Neural cell (in vitro differentiated cells): ENCODE measurements around the gene NPNT. TPM values are rescaled to one million over a fixed set of nuclear protein-coding genes. Genes with fewer than 3 reads are reported as not detected.

ENCODE experiments used
- H2AFZ ChIP-seq: fragments of 200-600, 300-800 bp; sonication (generic), shearing (Covaris generic); 2 replicates; pipeline ENCODE4 v1.6.0; 2014; ENCODE audit warnings: low read depth, mild to moderate bottlenecking, antibody characterized with exemption, low read length, moderate library complexity
- H3F3A ChIP-seq: fragments of 200-600 bp; shearing (Covaris generic); 2 replicates; pipeline ENCODE4 v1.6.1; 2016; ENCODE audit warnings: mild to moderate bottlenecking, moderate library complexity, mixed read lengths, antibody characterized with exemption, low read length; ENCODE audit not compliant: insufficient read depth, poor library complexity, severe bottlenecking
- H3K27ac ChIP-seq: fragments of 200-600, 300-800 bp; sonication (generic), shearing (Covaris generic); 2 replicates; pipeline ENCODE4 v1.5.1; 2014; ENCODE audit warnings: mild to moderate bottlenecking, low read length, moderate library complexity
- H3K27me3 ChIP-seq: fragments of 300-800, 200-600 bp; sonication (generic), shearing (Covaris generic); 2 replicates; pipeline ENCODE4 v1.6.0; 2014; ENCODE audit warnings: mild to moderate bottlenecking, low read depth, low read length, moderate library complexity; ENCODE audit not compliant: insufficient read depth
- H3K36me3 ChIP-seq: fragments of 300-800, 200-600 bp; sonication (generic), shearing (Covaris generic); 2 replicates; pipeline ENCODE4 v1.5.1; 2014; ENCODE audit warnings: mild to moderate bottlenecking, antibody characterized with exemption, low read length, moderate library complexity; ENCODE audit not compliant: insufficient read depth
- H3K4me2 ChIP-seq: fragments of 300-800, 200-600 bp; sonication (generic), shearing (Covaris generic); 2 replicates; pipeline ENCODE4 v1.6.0; 2014; ENCODE audit warnings: mild to moderate bottlenecking, low read length
- H3K4me3 ChIP-seq: fragments of 300-800, 200-600 bp; sonication (generic), shearing (Covaris generic); 2 replicates; pipeline ENCODE4 v1.5.1; 2014; ENCODE audit warnings: mild to moderate bottlenecking, low read length, moderate library complexity
- H3K79me2 ChIP-seq: fragments of 200-600 bp; shearing (Covaris generic); replicated peaks from 2 replicates; pipeline ENCODE4 v1.6.0; 2014; ENCODE audit warnings: mild to moderate bottlenecking, low read length, moderate library complexity; ENCODE audit not compliant: insufficient read depth
- H3K9ac ChIP-seq: fragments of 300-800, 200-600 bp; sonication (generic), shearing (Covaris generic); 2 replicates; pipeline ENCODE4 v1.6.1; 2016; ENCODE audit warnings: mild to moderate bottlenecking, low read length, mixed read lengths
- H3K9me2 ChIP-seq: fragments of 200-600 bp; shearing (Covaris generic); 2 replicates; pipeline ENCODE4 v1.6.1; 2016; ENCODE audit warnings: mild to moderate bottlenecking, low read length, mixed read lengths; ENCODE audit not compliant: insufficient read depth
- H3K9me3 ChIP-seq: fragments of 200-600, 300-800 bp; sonication (generic), shearing (Covaris generic); 2 replicates; pipeline ENCODE4 v1.6.1; 2016; ENCODE audit warnings: mild to moderate bottlenecking, mixed run types, low read length, moderate library complexity, mixed read lengths
- H4K20me1 ChIP-seq: fragments of 200-600 bp; shearing (Covaris generic); 2 replicates; pipeline ENCODE4 v1.6.1; 2016; ENCODE audit warnings: mild to moderate bottlenecking, mixed run types; ENCODE audit not compliant: insufficient read depth
- CTCF ChIP-seq: fragments of 450-650 bp; IDR thresholded peaks from 2 replicates; pipeline ENCODE4 v1.5.1; 2014; ENCODE audit warnings: antibody characterized with exemption, mild to moderate bottlenecking, moderate library complexity; ENCODE audit not compliant: poor library complexity, severe bottlenecking
- EP300 ChIP-seq: fragments of 450-650 bp; conservative IDR thresholded peaks from 2 replicates; pipeline ENCODE4 v1.6.1; 2014; ENCODE audit warnings: antibody characterized with exemption, mild to moderate bottlenecking, moderate library complexity; ENCODE audit not compliant: poor library complexity, severe bottlenecking
- EZH2 ChIP-seq: fragments of 200-600, 300-800 bp; shearing (Covaris generic), sonication (generic); IDR thresholded peaks from 2 replicates; pipeline ENCODE4 v1.6.1; 2014; ENCODE audit warnings: antibody characterized with exemption, low read length, borderline replicate concordance, mild to moderate bottlenecking; ENCODE audit not compliant: insufficient read depth, poor library complexity, severe bottlenecking
- MXI1 ChIP-seq: fragments of 450-650 bp; conservative IDR thresholded peaks from 2 replicates; pipeline ENCODE4 v1.6.1; 2014; ENCODE audit warnings: antibody characterized with exemption, mild to moderate bottlenecking; ENCODE audit not compliant: poor library complexity, severe bottlenecking
- POLR2AphosphoS5 ChIP-seq: IDR thresholded peaks from 2 replicates; pipeline ENCODE4 v1.6.1; 2012
- RAD21 ChIP-seq: fragments of 450-650 bp; conservative IDR thresholded peaks from 2 replicates; pipeline ENCODE4 v1.6.1; 2014; ENCODE audit warnings: antibody characterized with exemption, mild to moderate bottlenecking, moderate library complexity
- REST ChIP-seq: IDR thresholded peaks from 2 replicates; pipeline ENCODE4 v1.6.1; 2012; ENCODE audit warnings: borderline replicate concordance
- SMC3 ChIP-seq: fragments of 450-650 bp; conservative IDR thresholded peaks from 2 replicates; pipeline ENCODE4 v1.6.1; 2014; ENCODE audit warnings: antibody characterized with exemption, mild to moderate bottlenecking, moderate library complexity; ENCODE audit not compliant: poor library complexity
- TAF1 ChIP-seq: IDR thresholded peaks from 2 replicates; pipeline ENCODE4 v1.6.1; 2012; ENCODE audit warnings: low read depth
- polyA plus RNA-seq: library from polyadenylated mRNA; depleted of rRNA; stranded (reverse); fragments of >200 nt; gene quantifications from 2 replicates; pipeline ENCODE4 v1.2.3, GENCODE V29; 2014

NPNT gene
- polyA plus RNA-seq, 1 donor from 2014 or later = 2.6 TPM

- Histone ChIP-seq H4K20me1 (no peaks in the 10 kb centered on the region), H3K27ac (no peak overlapping the region), H3K4me3 (no peak overlapping the region), H3K27me3 (no peaks in the 10 kb centered on the region), H3K36me3 (no peaks in the 10 kb centered on the region), H3K9me3 (no peaks in the 10 kb centered on the region), H3K79me2 (no peaks in the 10 kb centered on the region), H2AFZ (no peak overlapping the region), H3K4me2 (no peak overlapping the region), H3K9me2 (no peaks in the 10 kb centered on the region), H3K9ac (no peak overlapping the region), H3F3A (no peaks in the 10 kb centered on the region)
- TF ChIP-seq REST (no peak), POLR2AphosphoS5 (no peak), SMC3 (no peak), EP300 (no peak), MXI1 (no peak), TAF1 (no peak), CTCF (no peak), EZH2 (no peak), RAD21 (no peak)
Measured at GRCh38 chr4:105992641-105993305, 97.5 kb downstream of the NPNT start.

- Histone ChIP-seq H4K20me1 (no peaks in the 10 kb centered on the region), H3K9me3 (no peaks in the 10 kb centered on the region), H3K27me3 (no peaks in the 10 kb centered on the region), H3F3A (no peaks in the 10 kb centered on the region), H2AFZ (no peak overlapping the region), H3K79me2 (no peaks in the 10 kb centered on the region), H3K4me2 (no peak overlapping the region), H3K9ac (no peak overlapping the region), H3K27ac (no peak overlapping the region), H3K4me3 (no peak overlapping the region), H3K36me3 (no peaks in the 10 kb centered on the region), H3K9me2 (no peaks in the 10 kb centered on the region)
- TF ChIP-seq SMC3 (no peak), EZH2 (no peak), EP300 (no peak), CTCF (no peak), REST (no peak), MXI1 (no peak), POLR2AphosphoS5 (no peak), TAF1 (no peak), RAD21 (no peak)
Measured at GRCh38 chr4:105994061-105994460, 98.8 kb downstream of the NPNT start.
